GM10248 (cell line): ENCODE measurements around the gene CUBN.
"Not testable (repeated sequence)": the region's sequence is repeated elsewhere in the genome, so short reads cannot be mapped to it uniquely, and the experiment has no call there.

Experiments
- CTCF ChIA-PET: fragments of 300-600 bp; sonication (Branson Sonifier 250); formaldehyde crosslinking; extraction: SDS; loops from one replicate; lab custom pipeline; 2021; ENCODE audit warnings: antibody characterized with exemption; lab: Yijun Ruan, JAX
- POLR2A ChIA-PET: fragments of 350-650 bp; sonication (Branson Sonifier 250); formaldehyde crosslinking; extraction: SDS; loops from one replicate; lab custom pipeline; 2020; ENCODE audit warnings: antibody characterized with exemption; lab: Yijun Ruan, JAX
- DNase-seq: peaks from one replicate; pipeline ENCODE4 v3.0.0; 2012; ENCODE audit errors: extremely low spot score
- CTCF ChIP-seq: IDR thresholded peaks from 2 replicates; pipeline ENCODE4 v1.5.1; 2012; ENCODE audit warnings: mild to moderate bottlenecking, low read depth; ENCODE audit errors: extremely low read depth, missing control alignments, control extremely low read depth

Gene CUBN

GRCh38 chr10:17122726-17123661, 6.6 kb downstream of the CUBN start:
- DNase-seq, result no peak
- CTCF ChIA-PET, result interaction anchor here (1.1 kb wide), 1 partner anchor 16 kb away, joined by 3 read pairs; no protein-coding TSS in a partner anchor
- POLR2A ChIA-PET, result no interaction called here

GRCh38 chr10:17122052-17122451, 7.6 kb downstream of the CUBN start:
- ChIA-PET CTCF (interaction anchor here (1.1 kb wide), 1 partner anchor 17 kb away, joined by 3 read pairs; no protein-coding TSS in a partner anchor), POLR2A (no interaction called here)
- no peak for DNase-seq
- TF ChIP-seq CTCF, result no peak

More at GRCh38 chr10:17122726-17123661, 6.6 kb downstream of the CUBN start:
- no peak for TF ChIP-seq CTCF

- ChIA-PET POLR2A (no interaction called here), CTCF (no interaction called here)
- TF ChIP-seq CTCF, result no peak
- DNase-seq, result no peak
These were observed 8.9 kb downstream of the CUBN start for GRCh38 chr10:17120694-17121093.

GRCh38 chr10:17119845-17120244, 9.8 kb downstream of the CUBN start:
- no peak for DNase-seq
- CTCF ChIA-PET, result interaction anchor here (1.2 kb wide), 1 partner anchor 13 kb away, joined by 3 read pairs; no protein-coding TSS in a partner anchor
- no peak for TF ChIP-seq CTCF
- POLR2A ChIA-PET, result no interaction called here

- TF ChIP-seq CTCF, result no peak
- ChIA-PET POLR2A (no interaction called here), CTCF (no interaction called here)
- DNase-seq, result no peak
These were observed 13.4 kb downstream of the CUBN start for GRCh38 chr10:17116193-17116592.

GRCh38 chr10:17115683-17116082, 13.9 kb downstream of the CUBN start:
- TF ChIP-seq CTCF, result no peak
- DNase-seq, result no peak
- POLR2A ChIA-PET, result no interaction called here
- CTCF ChIA-PET, result no interaction called here

GRCh38 chr10:17114878-17115444, 14.7 kb downstream of the CUBN start:
- POLR2A ChIA-PET, DNase-seq, CTCF ChIA-PET: not testable (repeated sequence)
